ENCODE results near the gene TBCB. TPM values are rescaled to one million over a fixed set of nuclear protein-coding genes. Genes with fewer than 3 reads are reported as not detected.

TBCB gene
- polyA plus RNA-seq, 3 donors = 167 to 233 (median 178) TPM

DNA sequence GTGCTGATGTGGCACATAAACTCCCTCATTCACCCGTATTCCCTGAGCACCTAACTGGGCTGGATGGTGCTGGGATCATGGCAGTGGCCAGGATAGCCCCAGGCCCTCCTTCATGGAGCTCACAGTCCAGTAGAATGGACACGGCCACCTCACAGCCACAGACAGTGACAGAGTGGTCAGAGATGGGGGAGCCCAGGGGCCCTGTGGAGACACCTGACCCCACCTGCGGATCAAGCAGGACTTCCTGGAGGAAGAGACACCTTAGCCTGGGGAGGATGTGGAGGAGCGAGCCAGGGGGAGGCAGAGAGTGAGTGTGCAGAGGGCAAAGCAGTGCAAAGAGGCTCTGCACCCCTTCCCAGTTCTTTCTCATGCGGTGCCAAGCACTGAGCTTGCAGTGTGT, 25.4 kb upstream of the TBCB start:
- H3K27ac Mint-ChIP-seq = peak overlapping the region in 2 of 7 donors; percentile 19 to 66
- Histone ChIP-seq H3K9me3 (replicated peaks in 1 of 2; ENCODE audit: control insufficient read depth in 1 of 2, insufficient read depth in 1 of 2, low read length in 2 of 2) (no peaks in the 10 kb centered on the region), H2AFZ (ENCODE audit: insufficient read depth, low read depth, low read length, poor library complexity, severe bottlenecking) (no peak overlapping the region), H3K4me3 (replicated peaks in 1 of 3; ENCODE audit: low read depth in 2 of 3, low read length in 3 of 3) (no peak overlapping the region), H3K9ac (ENCODE audit: insufficient read depth, low read length, poor library complexity, severe bottlenecking) (no peak overlapping the region), H3K79me2 (ENCODE audit: insufficient read depth, low read length) (no peaks in the 10 kb centered on the region), H3K27ac (ENCODE audit: low read depth in 1 of 2, low read length in 2 of 2) (no peak overlapping the region), H3K36me3 (replicated peaks in 1 of 2; ENCODE audit: control insufficient read depth in 1 of 2, insufficient read depth in 2 of 2, low read length in 2 of 2) (peaks cover 49 to 87% of the 10 kb centered on the region in 2 donors), H3K4me1 (ENCODE audit: control insufficient read depth in 1 of 2, insufficient read depth in 2 of 2, low read length in 2 of 2) (no peaks in the 10 kb centered on the region), H3K4me2 (replicated peaks; ENCODE audit: extremely low read depth, low read length, poor library complexity, severe bottlenecking) (no peak overlapping the region), H4K20me1 (ENCODE audit: insufficient read depth, low read length) (no peaks in the 10 kb centered on the region), H3K27me3 (ENCODE audit: control insufficient read depth in 2 of 2, insufficient read depth in 2 of 2, low read length in 2 of 2) (no peaks in the 10 kb centered on the region)
- peaks cover 0 to 2% (median 0%) of the 10 kb centered on the region in 3 donors for H3K27me3 Mint-ChIP-seq (ENCODE audit: low read depth in 3 of 3)
- intact Hi-C loops (cut with micrococcal nuclease) = no loop called here
- H3K9me3 Mint-ChIP-seq = no peaks in the 10 kb centered on the region
- DNase-seq = no peak
- TF ChIP-seq, protein P1, sequence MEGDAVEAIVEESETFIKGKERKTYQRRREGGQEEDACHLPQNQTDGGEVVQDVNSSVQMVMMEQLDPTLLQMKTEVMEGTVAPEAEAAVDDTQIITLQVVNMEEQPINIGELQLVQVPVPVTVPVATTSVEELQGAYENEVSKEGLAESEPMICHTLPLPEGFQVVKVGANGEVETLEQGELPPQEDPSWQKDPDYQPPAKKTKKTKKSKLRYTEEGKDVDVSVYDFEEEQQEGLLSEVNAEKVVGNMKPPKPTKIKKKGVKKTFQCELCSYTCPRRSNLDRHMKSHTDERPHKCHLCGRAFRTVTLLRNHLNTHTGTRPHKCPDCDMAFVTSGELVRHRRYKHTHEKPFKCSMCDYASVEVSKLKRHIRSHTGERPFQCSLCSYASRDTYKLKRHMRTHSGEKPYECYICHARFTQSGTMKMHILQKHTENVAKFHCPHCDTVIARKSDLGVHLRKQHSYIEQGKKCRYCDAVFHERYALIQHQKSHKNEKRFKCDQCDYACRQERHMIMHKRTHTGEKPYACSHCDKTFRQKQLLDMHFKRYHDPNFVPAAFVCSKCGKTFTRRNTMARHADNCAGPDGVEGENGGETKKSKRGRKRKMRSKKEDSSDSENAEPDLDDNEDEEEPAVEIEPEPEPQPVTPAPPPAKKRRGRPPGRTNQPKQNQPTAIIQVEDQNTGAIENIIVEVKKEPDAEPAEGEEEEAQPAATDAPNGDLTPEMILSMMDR (IDR thresholded peaks at IDR 0.05) = no peak
- H3K4me1 Mint-ChIP-seq = no peaks in the 10 kb centered on the region
- 100% methylated on average over 1 of the region's 5 CpGs for WGBS (ENCODE audit: insufficient coverage)
- H3K36me3 Mint-ChIP-seq = peaks cover 50 to 95% of the 10 kb centered on the region in 2 donors
- H3K4me3 Mint-ChIP-seq = no peak overlapping the region

DNA sequence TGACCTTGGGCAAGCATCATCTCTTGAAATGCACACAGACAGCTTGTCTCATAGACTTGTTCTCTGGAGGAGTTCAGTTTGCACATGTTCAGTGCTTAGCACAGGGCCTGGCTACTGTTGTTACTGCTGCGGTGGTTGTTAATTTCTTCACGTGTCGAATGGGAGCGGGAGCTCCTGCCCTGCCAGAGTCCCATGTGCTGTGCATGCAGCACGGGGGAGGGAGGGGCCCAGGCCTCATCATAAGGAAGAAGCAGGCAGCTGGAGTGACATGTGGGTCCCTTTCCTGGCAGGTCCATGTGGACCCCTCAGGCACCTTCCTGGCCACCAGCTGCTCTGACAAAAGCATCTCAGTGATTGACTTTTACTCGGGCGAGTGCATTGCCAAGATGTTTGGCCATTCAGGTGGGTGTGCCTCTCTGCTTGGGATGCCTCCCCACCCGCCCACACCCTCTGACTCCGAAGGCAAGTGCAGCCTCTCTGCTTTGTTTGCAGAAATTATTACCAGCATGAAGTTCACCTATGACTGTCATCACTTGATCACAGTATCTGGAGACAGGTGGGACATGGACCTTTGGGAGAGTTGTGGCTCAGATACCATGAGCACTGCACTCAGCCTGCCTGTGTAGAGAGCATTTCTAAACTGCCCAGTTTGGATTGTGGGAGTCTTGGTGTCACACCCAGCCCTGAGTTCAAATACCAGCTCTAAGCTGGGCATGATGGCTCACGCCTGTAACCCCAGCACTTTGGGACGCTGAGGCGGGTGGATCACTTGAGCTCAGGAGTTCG, 24.2 kb upstream of the TBCB start:
- no peak for DNase-seq
- Mint-ChIP-seq H3K4me1 (no peaks in the 10 kb centered on the region), H3K27me3 (ENCODE audit: low read depth in 3 of 3) (peaks cover 0 to 2% (median 0%) of the 10 kb centered on the region in 3 donors), H3K27ac (peak overlapping the region in 3 of 7 donors; percentile 6 to 38 (median 23)), H3K4me3 (no peak overlapping the region), H3K36me3 (peaks cover 49 to 95% of the 10 kb centered on the region in 2 donors), H3K9me3 (no peaks in the 10 kb centered on the region)
- H3K4me2 ChIP-seq (replicated peaks; ENCODE audit: extremely low read depth, low read length, poor library complexity, severe bottlenecking) = no peak overlapping the region
- H3K27ac ChIP-seq (ENCODE audit: low read depth in 1 of 2, low read length in 2 of 2) = no peak overlapping the region
- intact Hi-C loops (cut with micrococcal nuclease) = no loop called here
- no peaks in the 10 kb centered on the region for H3K4me1 ChIP-seq (ENCODE audit: control insufficient read depth in 1 of 2, insufficient read depth in 2 of 2, low read length in 2 of 2)
- peaks cover 43 to 88% of the 10 kb centered on the region in 2 donors for H3K36me3 ChIP-seq (replicated peaks in 1 of 2; ENCODE audit: control insufficient read depth in 1 of 2, insufficient read depth in 2 of 2, low read length in 2 of 2)
- no peaks in the 10 kb centered on the region for H3K79me2 ChIP-seq (ENCODE audit: insufficient read depth, low read length)
- WGBS (ENCODE audit: insufficient coverage) = 96% methylated on average over 11 of the region's 13 CpGs
- no peak overlapping the region for H2AFZ ChIP-seq (ENCODE audit: insufficient read depth, low read depth, low read length, poor library complexity, severe bottlenecking)
- no peak overlapping the region for H3K4me3 ChIP-seq (replicated peaks in 1 of 3; ENCODE audit: low read depth in 2 of 3, low read length in 3 of 3)
- no peaks in the 10 kb centered on the region for H3K27me3 ChIP-seq (ENCODE audit: control insufficient read depth in 2 of 2, insufficient read depth in 2 of 2, low read length in 2 of 2)
- TF ChIP-seq, protein P1 (IDR thresholded peaks at IDR 0.05) = no peak
- H3K9me3 ChIP-seq (replicated peaks in 1 of 2; ENCODE audit: control insufficient read depth in 1 of 2, insufficient read depth in 1 of 2, low read length in 2 of 2) = no peaks in the 10 kb centered on the region
- no peak overlapping the region for H3K9ac ChIP-seq (ENCODE audit: insufficient read depth, low read length, poor library complexity, severe bottlenecking)
- no peaks in the 10 kb centered on the region for H4K20me1 ChIP-seq (ENCODE audit: insufficient read depth, low read length)

Data from CD14-positive monocyte (primary cell).